Neuron (in vitro differentiated cells): Measurements from ENCODE around the gene KLF3.

ENCODE experiments used
- H2AFZ ChIP-seq: one replicate; pipeline ENCODE4 v1.6.1; 2013; ENCODE audit warnings: low read depth, mild to moderate bottlenecking, inconsistent platforms, low read length, moderate library complexity
- H3K27me3 ChIP-seq: one replicate; pipeline ENCODE4 v1.6.1; 2013; ENCODE audit warnings: low read length; ENCODE audit not compliant: insufficient read depth
- H3K36me3 ChIP-seq: one replicate; pipeline ENCODE4 v1.6.1; 2013; ENCODE audit warnings: low read length; ENCODE audit not compliant: insufficient read depth
- H3K4me1 ChIP-seq: one replicate; pipeline ENCODE4 v1.6.1; 2013; ENCODE audit warnings: low read length; ENCODE audit not compliant: insufficient read depth
- H3K4me3 ChIP-seq: 2 replicates; pipeline ENCODE4 v1.5.1; 2013; ENCODE audit warnings: mild to moderate bottlenecking, low read length, moderate library complexity
- H3K9me3 ChIP-seq: one replicate; pipeline ENCODE4 v1.6.1; 2013; ENCODE audit warnings: low read length

KLF3 gene

GRCh38 chr4:38730830-38731646, 67.0 kb downstream of the KLF3 start:
- Histone ChIP-seq H3K4me3 (no peak overlapping the region), H3K27me3 (no peaks in the 10 kb centered on the region), H2AFZ (no peak overlapping the region)

GRCh38 chr4:38733663-38734062, 69.7 kb downstream of the KLF3 start:
- H3K36me3 ChIP-seq = no peaks in the 10 kb centered on the region
- no peaks in the 10 kb centered on the region for H3K27me3 ChIP-seq
- H3K4me1 ChIP-seq = peaks cover 8% of the 10 kb centered on the region
- no peak overlapping the region for H3K4me3 ChIP-seq
- H3K9me3 ChIP-seq = peaks cover 6% of the 10 kb centered on the region
- no peak overlapping the region for H2AFZ ChIP-seq

More at GRCh38 chr4:38730830-38731646, 67.0 kb downstream of the KLF3 start:
- Histone ChIP-seq H3K36me3 (no peaks in the 10 kb centered on the region), H3K4me1 (no peaks in the 10 kb centered on the region), H3K9me3 (peaks cover 6% of the 10 kb centered on the region)

- H3K4me3 ChIP-seq = no peak overlapping the region
- H3K27me3 ChIP-seq = no peaks in the 10 kb centered on the region
- H3K4me1 ChIP-seq = peaks cover 8% of the 10 kb centered on the region
- H3K36me3 ChIP-seq = no peaks in the 10 kb centered on the region
- H3K9me3 ChIP-seq = peaks cover 6% of the 10 kb centered on the region
- no peak overlapping the region for H2AFZ ChIP-seq
Measured at GRCh38 chr4:38734446-38734845, 70.4 kb downstream of the KLF3 start.

- Histone ChIP-seq H3K36me3 (no peaks in the 10 kb centered on the region), H2AFZ (no peak overlapping the region), H3K4me1 (peaks cover 8% of the 10 kb centered on the region), H3K4me3 (no peak overlapping the region), H3K27me3 (no peaks in the 10 kb centered on the region), H3K9me3 (peaks cover 6% of the 10 kb centered on the region)
Measured at GRCh38 chr4:38734911-38735310, 70.9 kb downstream of the KLF3 start.

- Histone ChIP-seq H3K4me3 (no peak overlapping the region), H3K4me1 (peaks cover 8% of the 10 kb centered on the region), H3K36me3 (no peaks in the 10 kb centered on the region), H3K9me3 (peaks cover 6% of the 10 kb centered on the region), H3K27me3 (no peaks in the 10 kb centered on the region), H2AFZ (no peak overlapping the region)
Measured at GRCh38 chr4:38735870-38736269, 71.9 kb downstream of the KLF3 start.

GRCh38 chr4:38738940-38739803, 75.2 kb downstream of the KLF3 start:
- H3K4me1 ChIP-seq = peaks cover 8% of the 10 kb centered on the region
- H3K36me3 ChIP-seq = no peaks in the 10 kb centered on the region
- H3K4me3 ChIP-seq = no peak overlapping the region
- H2AFZ ChIP-seq = no peak overlapping the region
- H3K27me3 ChIP-seq = no peaks in the 10 kb centered on the region
- H3K9me3 ChIP-seq = no peaks in the 10 kb centered on the region

GRCh38 chr4:38740303-38740702, 76.3 kb downstream of the KLF3 start:
- Histone ChIP-seq H2AFZ (no peak overlapping the region), H3K9me3 (no peaks in the 10 kb centered on the region), H3K36me3 (no peaks in the 10 kb centered on the region)

GRCh38 chr4:38743866-38744265, 79.9 kb downstream of the KLF3 start:
- peaks cover 2% of the 10 kb centered on the region for H3K4me1 ChIP-seq

More at GRCh38 chr4:38740303-38740702, 76.3 kb downstream of the KLF3 start:
- peaks cover 8% of the 10 kb centered on the region for H3K4me1 ChIP-seq
- no peak overlapping the region for H3K4me3 ChIP-seq
- H3K27me3 ChIP-seq = no peaks in the 10 kb centered on the region

GRCh38 chr4:38745881-38746280, 81.9 kb downstream of the KLF3 start:
- Histone ChIP-seq H3K4me3 (no peak overlapping the region), H3K4me1 (peaks cover 14% of the 10 kb centered on the region), H3K27me3 (no peaks in the 10 kb centered on the region), H3K9me3 (peaks cover 7% of the 10 kb centered on the region), H3K36me3 (no peaks in the 10 kb centered on the region), H2AFZ (no peak overlapping the region)

More at GRCh38 chr4:38743866-38744265, 79.9 kb downstream of the KLF3 start:
- no peaks in the 10 kb centered on the region for H3K36me3 ChIP-seq
- no peaks in the 10 kb centered on the region for H3K27me3 ChIP-seq
- peaks cover 7% of the 10 kb centered on the region for H3K9me3 ChIP-seq
- no peak overlapping the region for H2AFZ ChIP-seq
- no peak overlapping the region for H3K4me3 ChIP-seq

- H3K4me3 ChIP-seq = no peak overlapping the region
- H3K36me3 ChIP-seq = no peaks in the 10 kb centered on the region
- no peaks in the 10 kb centered on the region for H3K27me3 ChIP-seq
- peaks cover 17% of the 10 kb centered on the region for H3K4me1 ChIP-seq
- H2AFZ ChIP-seq = no peak overlapping the region
- H3K9me3 ChIP-seq = peaks cover 7% of the 10 kb centered on the region
Measured at GRCh38 chr4:38747629-38748028, 83.6 kb downstream of the KLF3 start.

GRCh38 chr4:38749336-38749735, 85.3 kb downstream of the KLF3 start:
- Histone ChIP-seq H3K27me3 (no peaks in the 10 kb centered on the region), H3K36me3 (no peaks in the 10 kb centered on the region), H3K4me3 (no peak overlapping the region)

More at GRCh38 chr4:38749336-38749735, 85.3 kb downstream of the KLF3 start:
- H3K9me3 ChIP-seq = peaks cover 7% of the 10 kb centered on the region
- peaks cover 25% of the 10 kb centered on the region for H3K4me1 ChIP-seq
- H2AFZ ChIP-seq = no peak overlapping the region
